ENCODE data around the gene GPX7. TPM values are rescaled to one million over a fixed set of nuclear protein-coding genes. Genes with fewer than 3 reads are reported as not detected.

Gene GPX7
- total and polyA plus RNA-seq, 2 of the 4 experiments (the other 2 are of a cell fraction): 3.4 to 3.8 TPM

- intact Hi-C loops (cut with micrococcal nuclease) (no loop called here), in situ Hi-C loops (cut with MboI; ENCODE audit: low sequenced_read_pairs) (no loop called here), dilution Hi-C loops (cut with HindIII; ENCODE audit: low sequenced_read_pairs, unreplicated experiment) (no loop called here)
- ChIA-PET POLR2A (ENCODE audit: unreplicated experiment) (no interaction called here), CTCF (no interaction called here)
- no peak overlapping the region for H2AK9ac ChIP-seq (replicated peaks; ENCODE audit: low read depth, low read length, poor library complexity)
- no peak overlapping the region for H3K14ac ChIP-seq (replicated peaks; ENCODE audit: low read depth, low read length)
- no peak for DNase-seq
- H2AFZ ChIP-seq (replicated peaks; ENCODE audit: low read length, poor library complexity): no peak overlapping the region
- H3K4ac ChIP-seq (ENCODE audit: low read depth, low read length): no peak overlapping the region
- H4K91ac ChIP-seq (ENCODE audit: insufficient read depth, low read depth, low read length): no peak overlapping the region
- no TSS peak for BruUV-seq (replicated peaks)
- H4K20me1 ChIP-seq (ENCODE audit: insufficient read depth, low read length): no peaks in the 10 kb centered on the region
- peaks cover 8% of the 10 kb centered on the region for H3K27me3 ChIP-seq (ENCODE audit: control insufficient read depth, insufficient read depth, low read length)
- H3K56ac ChIP-seq (ENCODE audit: extremely low read depth, insufficient read depth, low read length): no peak overlapping the region
- H3K23ac ChIP-seq (ENCODE audit: low read depth, low read length): no peak overlapping the region
- WGBS, 2 experiments (ENCODE audit: extremely low coverage in 2 of 2, insufficient read length in 1 of 2): no CpG with 5 or more reads among the region's 2 CpGs
- H3K9ac ChIP-seq (ENCODE audit: low read depth, low read length): no peak overlapping the region
- H4K8ac ChIP-seq (ENCODE audit: low read depth in 2 of 2, low read length in 2 of 2): no peak overlapping the region
- H2BK15ac ChIP-seq (ENCODE audit: low read depth, low read length): no peak overlapping the region
- no peak overlapping the region for H3K4me2 ChIP-seq (ENCODE audit: low read depth, low read length)
- H4K5ac ChIP-seq (ENCODE audit: low read depth, low read length): no peak overlapping the region
- H3K9me3 ChIP-seq (ENCODE audit: control insufficient read depth, insufficient read depth, low read length): peaks cover 13% of the 10 kb centered on the region
- H2AK5ac ChIP-seq (ENCODE audit: low read depth, low read length): no peak overlapping the region
- H3K4me3 ChIP-seq (ENCODE audit: insufficient read depth, low read depth, low read length): no peak overlapping the region
- H3K18ac ChIP-seq (ENCODE audit: low read depth, low read length): no peak overlapping the region
- H3K79me1 ChIP-seq (ENCODE audit: low read depth in 1 of 2, low read length in 2 of 2): no peaks in the 10 kb centered on the region
- TF ChIP-seq CHD1 (IDR thresholded peaks at IDR 0.05; ENCODE audit: low read depth, low read length): no peak
- no peak for TF ChIP-seq MAZ (IDR thresholded peaks at IDR 0.05; ENCODE audit: borderline replicate concordance, low read depth, low read length)
- no peak for TF ChIP-seq NFE2L2 (IDR thresholded peaks at IDR 0.05; ENCODE audit: low read depth, low read length)
- TF ChIP-seq CTCF (conservative IDR thresholded peaks at IDR 0.05; ENCODE audit: low read depth, low read length): no peak
- no peak for TF ChIP-seq MXI1 (IDR thresholded peaks at IDR 0.05; ENCODE audit: borderline replicate concordance, low read depth, low read length)
- TF ChIP-seq, protein P1, sequence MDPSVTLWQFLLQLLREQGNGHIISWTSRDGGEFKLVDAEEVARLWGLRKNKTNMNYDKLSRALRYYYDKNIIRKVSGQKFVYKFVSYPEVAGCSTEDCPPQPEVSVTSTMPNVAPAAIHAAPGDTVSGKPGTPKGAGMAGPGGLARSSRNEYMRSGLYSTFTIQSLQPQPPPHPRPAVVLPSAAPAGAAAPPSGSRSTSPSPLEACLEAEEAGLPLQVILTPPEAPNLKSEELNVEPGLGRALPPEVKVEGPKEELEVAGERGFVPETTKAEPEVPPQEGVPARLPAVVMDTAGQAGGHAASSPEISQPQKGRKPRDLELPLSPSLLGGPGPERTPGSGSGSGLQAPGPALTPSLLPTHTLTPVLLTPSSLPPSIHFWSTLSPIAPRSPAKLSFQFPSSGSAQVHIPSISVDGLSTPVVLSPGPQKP (IDR thresholded peaks at IDR 0.05; ENCODE audit: borderline replicate concordance, low read depth, low read length): no peak
- no peak for TF ChIP-seq FOS (IDR thresholded peaks at IDR 0.05; ENCODE audit: low read depth, low read length)
- TF ChIP-seq RFX5 (IDR thresholded peaks at IDR 0.05; ENCODE audit: low read depth, low read length): no peak
- no peak for TF ChIP-seq MAFK (IDR thresholded peaks at IDR 0.05; ENCODE audit: low read depth, low read length)
- TF ChIP-seq USF2 (IDR thresholded peaks at IDR 0.05; ENCODE audit: low read depth, low read length): no peak
- TF ChIP-seq CEBPB (IDR thresholded peaks at IDR 0.05; ENCODE audit: low read depth, low read length): no peak
- TF ChIP-seq RAD21 (IDR thresholded peaks at IDR 0.05; ENCODE audit: low read length): no peak
- no peak for TF ChIP-seq SMC3 (IDR thresholded peaks at IDR 0.05; ENCODE audit: low read depth, low read length)
- no peak for TF ChIP-seq RCOR1 (IDR thresholded peaks at IDR 0.05; ENCODE audit: insufficient replicate concordance, low read length)
- no peaks in the 10 kb centered on the region for H3K9me1 ChIP-seq (ENCODE audit: insufficient read depth, low read length)
- H2BK5ac ChIP-seq (ENCODE audit: low read depth, low read length, poor library complexity, severe bottlenecking): no peak overlapping the region
- no peaks in the 10 kb centered on the region for H3K36me3 ChIP-seq (ENCODE audit: control insufficient read depth, insufficient read depth, low read length)
- no peaks in the 10 kb centered on the region for H3K4me1 ChIP-seq (ENCODE audit: control insufficient read depth, insufficient read depth, low read length)
- no peak overlapping the region for H2BK20ac ChIP-seq (ENCODE audit: low read depth, low read length)
- no peak for ATAC-seq (ENCODE audit: low read depth)
- H3K27ac ChIP-seq (ENCODE audit: insufficient read depth, low read length): no peak overlapping the region
- H2BK120ac ChIP-seq (ENCODE audit: low read depth, low read length): no peak overlapping the region
Observed at GRCh38 chr1:52621950-52622349, 19.8 kb downstream of the GPX7 start.
